Cardiac ventricle fibroblast (primary cell): Measurements from ENCODE around the gene RAB33A. TPM values are rescaled to one million over a fixed set of nuclear protein-coding genes. Genes with fewer than 3 reads are reported as not detected.

ENCODE experiments used
- total RNA-seq: library from RNA; depleted of rRNA; stranded (reverse); fragments of >200 nt; gene quantifications from 2 replicates; pipeline ENCODE4 v1.2.3, GENCODE V29; 2015

RAB33A gene
- total RNA-seq: 0.15 and 0.19 TPM in 2 replicates

GRCh38 chrX:130171446-130172126 lies at the start of gene RAB33A:
Gene RAB33A, plus strand, starts transcription at chrX:130171962. Its CDS starts 101 bp downstream, at chrX:130172063.

GRCh38 chrX:130165703-130166502 lies 5.9 kb upstream of the RAB33A start, which contains the start of gene AIFM1:
Gene AIFM1, minus strand, starts transcription at chrX:130165841. Its CDS starts 185 bp downstream, at chrX:130165656.

Other genes with a start within 250 kb of the RAB33A start
- 6.3 and 8.4 TPM in 2 replicates for gene BCORL1, start 189.3 kb upstream of the RAB33A start, total RNA-seq
- gene ELF4, start 61.5 kb upstream of the RAB33A start, total RNA-seq: 7.7 and 9.5 TPM in 2 replicates
- 17.4 and 24.1 TPM in 2 replicates for gene AIFM1, start 6.1 kb upstream of the RAB33A start, total RNA-seq
- gene ZNF280C, start 96.9 kb downstream of the RAB33A start, total RNA-seq: 3.6 and 4.7 TPM in 2 replicates
- 10.6 and 13.5 TPM in 2 replicates for gene SLC25A14, start 168.0 kb downstream of the RAB33A start, total RNA-seq
- gene GPR119, start 213.7 kb downstream of the RAB33A start, total RNA-seq: not detected in 2 replicates
- gene RBMX2, start 230.0 kb downstream of the RAB33A start, total RNA-seq: 18.8 and 21.1 TPM in 2 replicates